Spinal cord (tissue), 10 donors: ENCODE results near the gene PALM. TPM values are rescaled to one million over a fixed set of nuclear protein-coding genes. Genes with fewer than 3 reads are reported as not detected.

ENCODE experiments used
- DNase-seq, 6 donors: peaks; one replicate each; pipeline versions ENCODE4 v3.0.0 to v3.0.0-alpha.2; 2013 to 2015; ENCODE audit warnings: low spot score in 6 of 6, low read depth in 4 of 6
- H3K27ac ChIP-seq: one replicate; pipeline ENCODE4 v1.5.1; 2013; ENCODE audit warnings: low read depth, low read length, control low read depth
- H3K27me3 ChIP-seq: one replicate; pipeline ENCODE4 v1.6.1; 2013; ENCODE audit warnings: low read length; ENCODE audit not compliant: control insufficient read depth, insufficient read depth
- H3K36me3 ChIP-seq: one replicate; pipeline ENCODE4 v1.6.1; 2013; ENCODE audit warnings: low read length; ENCODE audit not compliant: control insufficient read depth, insufficient read depth
- H3K4me1 ChIP-seq: one replicate; pipeline ENCODE4 v1.6.1; 2013; ENCODE audit warnings: low read length; ENCODE audit not compliant: control insufficient read depth, insufficient read depth
- H3K4me3 ChIP-seq: one replicate; pipeline ENCODE4 v1.5.1; 2013; ENCODE audit warnings: low read depth, low read length, control low read depth
- H3K9me3 ChIP-seq: one replicate; pipeline ENCODE4 v1.6.1; 2013; ENCODE audit warnings: low read length; ENCODE audit not compliant: control insufficient read depth, insufficient read depth
- WGBS: methylation state at CpG from one replicate; pipeline ENCODE4 v1.1.5; 2013; ENCODE audit warnings: missing lambda C conversion rate; ENCODE audit not compliant: insufficient coverage; 5-methylcytosine and 5-hydroxymethylcytosine counted together
- polyA plus RNA-seq, 2 donors: library from polyadenylated mRNA; unstranded; fragments of 120-200 nt; gene quantifications; one replicate each; pipeline ENCODE4 v1.2.1, GENCODE V29; 2013; ENCODE audit not compliant: insufficient read length in 2 of 2
- total RNA-seq, 2 donors: library from RNA; depleted of rRNA in 1 of 2; stranded (reverse); fragments of 120-200 nt in 1 of 2; fragments of >200 nt in 1 of 2; gene quantifications; one replicate each; pipeline versions ENCODE4 v1.2.3 to v1.2.4, GENCODE V29; 2013 to 2014
- donor health status: healthy.

Gene PALM
- total and polyA plus RNA-seq, 4 donors: 48.8 to 260 (median 155) TPM

DNA sequence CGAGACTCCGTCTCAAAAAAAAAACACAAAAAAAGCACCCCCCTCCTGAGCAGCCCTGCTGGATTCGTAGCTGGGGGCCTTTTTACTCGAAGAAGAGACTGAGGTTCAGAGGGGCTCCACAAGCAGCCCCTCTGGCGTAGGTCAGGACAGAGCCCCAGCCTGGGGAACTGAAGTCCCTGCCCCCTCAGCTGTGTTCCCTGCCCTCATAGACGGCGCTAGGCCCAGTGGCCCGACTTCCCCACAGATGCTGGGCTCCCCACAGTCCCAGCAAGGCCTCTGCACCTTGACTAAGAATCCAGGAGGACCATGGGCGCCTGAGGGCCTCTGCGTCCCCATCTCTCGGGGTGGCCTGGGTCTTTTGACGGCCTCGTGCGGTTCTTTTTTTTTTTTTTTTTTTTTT, 41.1 kb downstream of the PALM start:
- Histone ChIP-seq H3K27me3 (no peaks in the 10 kb centered on the region), H3K9me3 (peaks cover 3% of the 10 kb centered on the region), H3K27ac (no peak overlapping the region), H3K4me1 (peaks cover 4% of the 10 kb centered on the region), H3K36me3 (peaks cover 33% of the 10 kb centered on the region), H3K4me3 (no peak overlapping the region)
- 83% methylated on average over 5 of the region's 14 CpGs for WGBS
- no peak for DNase-seq

DNA sequence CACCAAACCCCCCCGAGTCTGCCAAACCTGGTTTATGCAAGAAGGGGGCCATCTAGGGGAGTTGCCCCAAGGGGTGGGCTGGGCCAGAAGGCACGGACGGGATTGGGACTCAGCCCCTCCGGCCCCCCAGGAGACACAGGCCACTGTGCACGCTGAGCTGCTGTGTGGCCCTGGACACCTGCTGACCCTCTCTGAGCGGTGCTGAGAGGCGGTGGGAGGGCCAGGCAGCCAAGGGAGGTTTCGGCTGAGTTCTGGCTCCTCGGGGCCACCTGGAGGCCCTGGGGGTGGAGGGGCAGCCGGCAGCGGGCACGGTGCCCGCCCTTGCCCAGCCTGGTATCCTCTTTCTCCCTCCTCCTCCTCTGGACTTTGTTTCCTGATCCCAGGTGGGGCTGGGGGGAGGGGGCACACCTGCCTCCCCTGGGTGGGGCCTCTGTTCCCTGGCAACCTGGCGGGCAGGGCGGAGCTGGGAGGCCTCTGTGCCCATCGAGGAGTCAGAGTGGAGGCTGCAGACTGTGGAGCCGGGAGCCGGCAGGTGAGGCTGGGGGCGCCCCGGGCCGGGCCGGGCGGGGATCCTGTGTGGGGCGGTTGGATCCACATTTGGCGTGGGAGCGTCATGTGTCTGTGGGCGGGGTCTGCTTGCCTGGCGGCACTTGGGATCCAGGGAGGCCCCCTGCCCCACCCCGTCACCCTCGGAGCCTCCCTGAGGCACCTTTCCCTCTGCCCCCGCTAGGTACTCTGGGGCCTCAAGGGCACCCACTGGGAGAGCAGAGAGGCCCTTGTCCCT, 42.1 kb downstream of the PALM start, which contains the start of gene MISP:
MISP (plus strand) TSS at position 473 of the 784 bp plus-strand sequence. CDS start 5,835 bp downstream, outside the sequence.
- Histone ChIP-seq H3K27ac (peak within 1 kb of the TSS; percentile 25), H3K27me3 (no peaks in the 10 kb centered on the region), H3K36me3 (peaks cover 32% of the 10 kb centered on the region), H3K4me3 (no peak within 1 kb of the TSS), H3K9me3 (peaks cover 3% of the 10 kb centered on the region), H3K4me1 (peaks cover 4% of the 10 kb centered on the region)
- DNase-seq: no peak
- WGBS: 75% methylated on average over 25 of the region's 31 CpGs

DNA sequence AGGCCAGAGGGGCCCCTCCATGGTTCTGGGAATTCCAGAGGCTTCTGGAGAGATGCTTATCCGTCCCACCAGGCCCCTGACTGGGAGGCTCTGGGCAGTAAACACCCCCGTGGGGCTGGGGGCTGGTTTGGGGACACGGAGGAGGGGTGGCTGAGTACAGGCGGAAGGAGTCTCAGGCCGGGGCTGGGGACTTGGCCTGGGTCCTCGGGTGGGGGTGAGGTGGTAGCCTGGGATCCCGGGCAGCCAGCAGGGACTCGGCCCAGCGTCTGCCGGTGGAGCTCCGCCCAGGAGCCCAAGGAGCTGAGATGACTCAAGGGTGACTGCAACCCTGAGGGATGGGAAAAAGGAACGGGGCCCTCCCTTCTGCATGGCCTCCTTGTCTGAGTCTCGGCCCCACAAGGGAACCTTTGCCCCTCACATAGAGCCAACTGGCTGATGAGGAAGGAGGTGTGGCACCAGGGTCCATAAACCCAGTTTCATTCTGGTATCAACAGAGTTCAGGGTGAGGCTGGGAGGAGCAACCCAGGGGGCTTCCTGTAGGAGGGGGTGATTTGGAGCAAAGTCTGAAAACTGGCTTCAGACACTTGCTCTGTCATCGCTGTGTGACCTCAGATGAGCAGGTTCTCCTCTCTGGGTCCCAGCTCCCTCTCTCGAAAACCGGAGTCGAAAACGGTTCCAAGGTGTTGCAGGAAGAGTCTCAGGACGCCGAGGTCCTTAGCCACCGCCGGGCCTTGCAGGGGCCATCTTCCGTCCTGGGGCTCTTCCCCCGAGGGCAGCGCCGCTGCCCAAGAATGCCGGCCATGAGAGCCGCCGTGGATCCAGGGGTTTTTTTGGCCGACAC, 43.0 kb downstream of the PALM start:
- peaks cover 4% of the 10 kb centered on the region for H3K4me1 ChIP-seq
- H3K4me3 ChIP-seq: no peak overlapping the region
- no peak for DNase-seq
- H3K9me3 ChIP-seq: peaks cover 3% of the 10 kb centered on the region
- peak overlapping the region; percentile 25 for H3K27ac ChIP-seq
- H3K36me3 ChIP-seq: peaks cover 23% of the 10 kb centered on the region
- no peaks in the 10 kb centered on the region for H3K27me3 ChIP-seq
- WGBS: 63% methylated on average over 22 of the region's 30 CpGs

DNA sequence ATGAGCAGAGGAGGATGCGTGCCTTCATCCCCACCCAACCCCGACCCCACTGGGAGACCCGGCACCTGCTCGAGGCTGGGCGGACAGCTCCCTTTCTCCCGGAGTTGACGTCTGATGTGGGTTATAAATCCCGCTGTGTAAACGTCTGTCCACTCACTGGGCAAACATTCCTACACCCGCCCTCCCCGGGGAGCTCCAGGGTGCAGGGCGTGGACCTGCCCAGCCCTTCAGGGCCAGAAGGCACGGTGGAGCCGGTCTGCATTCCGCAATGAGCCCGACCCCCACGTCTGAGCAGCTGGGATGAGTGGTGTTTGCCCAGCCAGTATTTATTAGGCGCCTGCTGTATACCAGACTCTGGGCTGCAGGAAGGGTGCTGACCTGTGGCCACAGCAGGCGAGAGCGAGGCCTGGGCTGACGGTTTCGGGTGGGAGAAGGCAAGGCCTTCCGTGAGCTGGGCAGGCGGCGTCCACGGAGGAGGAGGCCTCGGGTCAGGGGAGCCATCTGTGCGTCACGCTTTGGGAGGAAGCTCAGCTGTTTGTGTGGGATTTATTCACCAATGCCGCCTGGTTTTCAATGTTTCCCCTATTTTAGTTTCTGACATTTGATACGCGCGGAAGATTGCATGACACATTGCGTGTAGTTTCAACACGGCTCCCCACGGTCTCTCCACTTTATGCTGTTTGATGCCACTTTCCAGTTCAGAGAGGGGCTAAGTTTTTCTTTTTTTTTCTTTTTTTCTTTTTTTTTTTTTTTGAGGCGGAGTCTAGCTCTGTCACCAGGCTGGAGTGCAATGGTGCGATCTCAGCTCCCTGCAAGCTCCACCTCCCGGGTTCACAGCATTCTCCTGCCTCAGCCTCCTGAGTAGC, 44.1 kb downstream of the PALM start:
- H3K27me3 ChIP-seq: no peaks in the 10 kb centered on the region
- peak in 2 of 6 donors; percentile 49 to 55 for DNase-seq
- peaks cover 1% of the 10 kb centered on the region for H3K9me3 ChIP-seq
- no peak overlapping the region for H3K4me3 ChIP-seq
- peak overlapping the region; percentile 86 for H3K27ac ChIP-seq
- peaks cover 18% of the 10 kb centered on the region for H3K36me3 ChIP-seq
- peaks cover 4% of the 10 kb centered on the region for H3K4me1 ChIP-seq
- WGBS: 48% methylated on average over 33 of the region's 39 CpGs

DNA sequence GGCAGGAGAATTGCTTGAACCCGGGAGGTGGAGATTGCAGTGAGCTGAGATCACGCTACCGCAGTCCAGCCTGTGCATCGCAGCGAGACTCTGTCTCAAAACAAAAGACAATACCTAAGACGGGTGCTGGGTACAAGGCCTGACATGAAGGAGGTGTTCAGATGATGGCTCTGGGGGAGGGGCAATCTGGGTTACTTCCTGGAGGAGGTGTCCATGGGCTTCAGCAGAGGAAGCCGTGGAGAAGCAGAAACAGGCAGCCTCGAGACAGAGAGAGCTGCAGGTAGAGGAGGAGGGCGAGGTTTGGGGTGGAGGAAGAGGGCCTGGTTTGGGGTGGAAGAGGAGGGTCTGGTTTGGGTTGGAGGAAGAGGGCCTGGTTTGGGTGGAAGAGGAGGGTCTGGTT, 45.8 kb downstream of the PALM start:
- WGBS: 91% methylated on average over 7 of the region's 9 CpGs
- H3K4me1 ChIP-seq: peaks cover 4% of the 10 kb centered on the region
- peaks cover 6% of the 10 kb centered on the region for H3K36me3 ChIP-seq
- peaks cover 6% of the 10 kb centered on the region for H3K9me3 ChIP-seq
- no peak overlapping the region for H3K4me3 ChIP-seq
- DNase-seq: no peak
- H3K27me3 ChIP-seq: no peaks in the 10 kb centered on the region
- H3K27ac ChIP-seq: no peak overlapping the region

DNA sequence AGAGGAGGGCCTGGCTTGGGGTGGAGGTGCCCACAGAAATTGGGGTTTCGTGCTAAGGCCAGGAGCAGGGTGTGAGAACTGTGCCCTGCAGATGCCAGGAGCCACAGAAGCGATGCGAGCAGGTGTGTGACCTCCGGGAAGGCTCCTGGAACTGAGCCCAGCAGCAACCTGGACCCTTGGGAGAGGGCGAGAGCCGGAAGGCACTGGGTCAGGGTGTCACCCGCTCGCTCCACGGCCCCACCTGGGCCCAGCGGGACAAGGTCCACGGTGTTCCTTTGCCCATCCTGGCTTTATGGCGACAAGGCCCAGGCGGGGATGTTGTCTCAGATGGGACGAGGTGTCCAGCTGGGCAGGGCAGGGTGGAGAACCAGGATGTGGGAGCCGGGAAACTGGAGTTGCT, 46.3 kb downstream of the PALM start:
- Histone ChIP-seq H3K4me1 (peaks cover 4% of the 10 kb centered on the region), H3K36me3 (peaks cover 6% of the 10 kb centered on the region), H3K27me3 (no peaks in the 10 kb centered on the region), H3K27ac (no peak overlapping the region), H3K9me3 (peaks cover 6% of the 10 kb centered on the region), H3K4me3 (no peak overlapping the region)
- no peak for DNase-seq
- 91% methylated on average over 15 of the region's 15 CpGs for WGBS

DNA sequence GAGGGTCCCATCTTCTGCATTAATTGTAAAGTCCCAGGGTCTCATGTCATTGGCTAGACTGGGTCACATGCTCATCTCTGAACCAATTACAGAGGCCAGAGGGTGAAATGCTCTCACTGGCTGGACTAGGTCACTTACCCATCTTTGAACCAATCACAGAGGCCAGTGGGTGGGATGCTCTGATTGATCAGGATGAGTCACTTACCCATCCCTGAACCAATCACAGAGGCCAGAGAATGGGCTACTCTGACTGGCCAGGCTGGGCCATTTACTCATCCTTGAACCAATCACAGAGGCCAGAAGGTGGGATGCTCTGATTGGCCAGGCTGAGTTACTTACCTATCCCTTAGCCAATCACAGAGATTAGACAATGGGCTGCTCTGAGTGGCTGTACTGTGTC, 47.5 kb downstream of the PALM start:
- peak in 1 of 6 donors; percentile 32 for DNase-seq

DNA sequence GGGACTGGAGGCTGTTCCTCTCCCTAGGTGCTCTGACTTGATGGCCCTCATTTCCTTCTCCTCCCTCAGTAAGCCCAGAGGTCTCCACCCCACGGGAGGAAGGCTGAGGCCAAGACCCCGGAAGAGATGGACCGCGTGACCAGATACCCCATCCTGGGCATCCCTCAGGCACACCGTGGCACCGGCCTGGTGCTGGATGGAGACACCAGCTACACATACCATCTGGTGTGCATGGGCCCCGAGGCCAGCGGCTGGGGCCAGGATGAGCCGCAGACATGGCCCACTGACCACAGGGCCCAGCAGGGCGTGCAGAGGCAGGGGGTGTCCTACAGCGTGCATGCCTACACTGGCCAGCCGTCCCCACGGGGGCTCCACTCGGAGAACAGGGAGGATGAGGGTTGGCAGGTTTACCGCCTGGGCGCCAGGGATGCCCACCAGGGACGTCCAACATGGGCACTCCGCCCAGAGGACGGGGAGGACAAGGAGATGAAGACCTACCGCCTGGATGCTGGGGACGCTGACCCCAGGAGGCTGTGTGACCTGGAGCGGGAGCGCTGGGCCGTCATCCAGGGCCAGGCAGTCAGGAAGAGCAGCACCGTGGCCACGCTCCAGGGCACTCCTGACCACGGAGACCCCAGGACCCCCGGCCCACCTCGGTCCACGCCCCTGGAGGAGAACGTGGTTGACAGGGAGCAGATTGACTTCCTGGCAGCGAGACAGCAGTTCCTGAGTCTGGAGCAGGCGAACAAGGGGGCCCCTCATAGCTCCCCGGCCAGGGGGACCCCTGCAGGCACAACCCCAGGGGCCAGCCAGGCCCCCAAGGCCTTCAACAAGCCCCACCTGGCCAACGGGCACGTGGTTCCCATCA, 48.3 kb downstream of the PALM start:
- H3K36me3 ChIP-seq: peaks cover 6% of the 10 kb centered on the region
- no peak overlapping the region for H3K27ac ChIP-seq
- no peak overlapping the region for H3K4me3 ChIP-seq
- H3K4me1 ChIP-seq: peaks cover 4% of the 10 kb centered on the region
- DNase-seq: no peak
- H3K27me3 ChIP-seq: no peaks in the 10 kb centered on the region
- 92% methylated on average over 35 of the region's 36 CpGs for WGBS
- H3K9me3 ChIP-seq: peaks cover 6% of the 10 kb centered on the region

More for the DNA sequence above, 47.5 kb downstream of the PALM start:
- no peaks in the 10 kb centered on the region for H3K27me3 ChIP-seq
- H3K9me3 ChIP-seq: peaks cover 6% of the 10 kb centered on the region
- H3K4me1 ChIP-seq: peaks cover 4% of the 10 kb centered on the region
- H3K27ac ChIP-seq: no peak overlapping the region
- peaks cover 6% of the 10 kb centered on the region for H3K36me3 ChIP-seq
- no peak overlapping the region for H3K4me3 ChIP-seq
